ENCODE data around the gene HDAC11. TPM values are rescaled to one million over a fixed set of nuclear protein-coding genes. Genes with fewer than 3 reads are reported as not detected.
A peak's percentile ranks its signal among the peaks of the same experiment; 100 is the strongest.

The HDAC11 gene
- total RNA-seq, 1 experiment from 2014 or later = 11.8 TPM

- H3K27ac Mint-ChIP-seq (ENCODE audit: unreplicated experiment) = no peak overlapping the region
- no peaks in the 10 kb centered on the region for H3K9me3 Mint-ChIP-seq (ENCODE audit: low read depth, unreplicated experiment)
- peaks cover 12% of the 10 kb centered on the region for H3K36me3 Mint-ChIP-seq (ENCODE audit: insufficient read depth, unreplicated experiment)
- no peak overlapping the region for H3K4me3 Mint-ChIP-seq (ENCODE audit: low read depth, unreplicated experiment)
- DNase-seq = no peak
- no TSS peak for BruUV-seq (replicated peaks)
- intact Hi-C loops (cut with micrococcal nuclease; ENCODE audit: unreplicated experiment) = loop anchor here (2.0 kb wide), 1 partner anchor 13 kb away; no protein-coding TSS in a partner anchor
- TF ChIP-seq CTCF (IDR thresholded peaks at IDR 0.05; ENCODE audit: unreplicated experiment) = no peak
- CTCF ChIA-PET = no interaction called here
- H3K27me3 Mint-ChIP-seq (ENCODE audit: unreplicated experiment) = peaks cover 19% of the 10 kb centered on the region
- no peaks in the 10 kb centered on the region for H3K4me1 Mint-ChIP-seq (ENCODE audit: low read depth, unreplicated experiment)
These were observed 45.9 kb downstream of the HDAC11 start for GRCh38 chr3:13525827-13526625.

- H3K36me3 Mint-ChIP-seq (ENCODE audit: insufficient read depth, unreplicated experiment) = peaks cover 12% of the 10 kb centered on the region
- intact Hi-C loops (cut with micrococcal nuclease; ENCODE audit: unreplicated experiment) = no loop called here
- no peaks in the 10 kb centered on the region for H3K9me3 Mint-ChIP-seq (ENCODE audit: low read depth, unreplicated experiment)
- BruUV-seq (replicated peaks) = no TSS peak
- H3K27me3 Mint-ChIP-seq (ENCODE audit: unreplicated experiment) = peaks cover 19% of the 10 kb centered on the region
- CTCF ChIA-PET = no interaction called here
- no peaks in the 10 kb centered on the region for H3K4me1 Mint-ChIP-seq (ENCODE audit: low read depth, unreplicated experiment)
- H3K4me3 Mint-ChIP-seq (ENCODE audit: low read depth, unreplicated experiment) = no peak overlapping the region
- DNase-seq = no peak
- no peak overlapping the region for H3K27ac Mint-ChIP-seq (ENCODE audit: unreplicated experiment)
- TF ChIP-seq CTCF (IDR thresholded peaks at IDR 0.05; ENCODE audit: unreplicated experiment) = no peak
These were observed 46.5 kb downstream of the HDAC11 start for GRCh38 chr3:13526626-13526949.

- Mint-ChIP-seq H3K4me1 (ENCODE audit: low read depth, unreplicated experiment) (no peaks in the 10 kb centered on the region), H3K4me3 (ENCODE audit: low read depth, unreplicated experiment) (no peak overlapping the region), H3K9me3 (ENCODE audit: low read depth, unreplicated experiment) (no peaks in the 10 kb centered on the region), H3K36me3 (ENCODE audit: insufficient read depth, unreplicated experiment) (peaks cover 7% of the 10 kb centered on the region), H3K27ac (ENCODE audit: unreplicated experiment) (no peak overlapping the region), H3K27me3 (ENCODE audit: unreplicated experiment) (peaks cover 19% of the 10 kb centered on the region)
- TF ChIP-seq CTCF (IDR thresholded peaks at IDR 0.05; ENCODE audit: unreplicated experiment) = peak; percentile 40
- intact Hi-C loops (cut with micrococcal nuclease; ENCODE audit: unreplicated experiment) = no loop called here
- CTCF ChIA-PET = no interaction called here
- DNase-seq = no peak
- BruUV-seq (replicated peaks) = no TSS peak
These were observed 48.2 kb downstream of the HDAC11 start for GRCh38 chr3:13528217-13528867.

DNA sequence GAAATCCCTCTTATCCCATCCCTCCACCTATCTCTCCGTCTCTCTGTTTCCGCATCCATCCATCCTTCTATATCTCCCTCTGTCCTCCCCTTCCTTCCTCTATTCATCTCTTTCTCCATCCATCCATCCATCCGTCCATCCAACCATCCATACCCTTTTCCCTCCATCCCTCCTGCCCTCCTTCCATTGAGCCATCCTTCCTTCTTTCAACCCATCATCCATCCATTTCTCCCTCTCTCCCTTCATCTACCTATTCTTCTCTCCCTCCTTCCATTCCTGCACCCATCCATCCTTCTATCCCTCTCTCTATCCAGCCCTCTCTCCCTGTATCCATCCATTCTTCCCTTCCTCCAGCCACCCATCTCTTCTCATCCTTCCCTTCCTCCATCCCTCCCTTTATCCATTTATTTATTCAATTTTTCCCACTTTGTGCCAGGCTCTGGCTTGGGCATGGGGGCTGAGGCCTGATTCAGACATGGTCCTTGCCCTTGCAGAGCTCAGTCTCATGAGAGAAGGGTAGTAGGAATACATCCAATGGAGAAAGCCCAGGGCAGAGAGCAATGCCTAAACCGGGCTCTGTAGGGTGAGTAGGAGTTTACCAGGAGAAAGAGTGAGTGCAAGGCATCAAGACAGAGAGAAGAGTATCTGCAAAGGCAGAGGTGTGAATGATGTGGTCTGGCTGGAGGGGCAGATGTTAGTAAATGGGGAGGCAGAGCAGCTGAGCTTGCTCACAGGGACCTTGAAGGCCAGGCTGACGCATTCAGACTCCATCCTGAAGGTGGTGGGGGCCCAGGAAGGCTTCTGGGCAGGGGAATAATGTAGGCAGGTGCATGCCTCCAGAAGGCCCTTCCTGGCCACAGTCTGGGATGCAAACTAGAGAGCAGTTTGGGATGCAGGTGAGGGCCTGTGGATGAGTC, 49.3 kb downstream of the HDAC11 start:
- CTCF ChIA-PET = no interaction called here
- H3K4me3 Mint-ChIP-seq (ENCODE audit: low read depth, unreplicated experiment) = no peak overlapping the region
- intact Hi-C loops (cut with micrococcal nuclease; ENCODE audit: unreplicated experiment) = no loop called here

More for the DNA sequence above, 49.3 kb downstream of the HDAC11 start:
- no peaks in the 10 kb centered on the region for H3K9me3 Mint-ChIP-seq (ENCODE audit: low read depth, unreplicated experiment)
- peaks cover 19% of the 10 kb centered on the region for H3K27me3 Mint-ChIP-seq (ENCODE audit: unreplicated experiment)
- H3K4me1 Mint-ChIP-seq (ENCODE audit: low read depth, unreplicated experiment) = no peaks in the 10 kb centered on the region
- H3K27ac Mint-ChIP-seq (ENCODE audit: unreplicated experiment) = no peak overlapping the region
- no peak for DNase-seq
- no TSS peak for BruUV-seq (replicated peaks)
- TF ChIP-seq CTCF (IDR thresholded peaks at IDR 0.05; ENCODE audit: unreplicated experiment) = no peak
- H3K36me3 Mint-ChIP-seq (ENCODE audit: insufficient read depth, unreplicated experiment) = peaks cover 7% of the 10 kb centered on the region

Measured in Calu3 (cell line).